ENCODE measurements around the gene PDZD7.

PDZD7 gene

GRCh38 chr10:101018118-101018599 lies 12.8 kb downstream of the PDZD7 start:
- no peak overlapping the region for H3K4me3 ChIP-seq (ENCODE audit: low read length)
- no peak for TF ChIP-seq CTCF (conservative IDR thresholded peaks at IDR 0.05; ENCODE audit: low read length)
- DNase-seq (ENCODE audit: low read depth) = no peak

- no peak for TF ChIP-seq CTCF (conservative IDR thresholded peaks at IDR 0.05; ENCODE audit: low read length)
- DNase-seq (ENCODE audit: low read depth) = no peak
- no peak overlapping the region for H3K4me3 ChIP-seq (ENCODE audit: low read length)
These were observed 14.1 kb downstream of the PDZD7 start for GRCh38 chr10:101016814-101017213.

- H3K4me3 ChIP-seq (ENCODE audit: low read length) = no peak overlapping the region
- no peak for DNase-seq (ENCODE audit: low read depth)
- TF ChIP-seq CTCF (conservative IDR thresholded peaks at IDR 0.05; ENCODE audit: low read length) = no peak
These were observed 15.4 kb downstream of the PDZD7 start for GRCh38 chr10:101015582-101015973.

GRCh38 chr10:101014966-101015581 lies 15.9 kb downstream of the PDZD7 start:
- DNase-seq (ENCODE audit: low read depth) = peak; percentile 88
- no peak overlapping the region for H3K4me3 ChIP-seq (ENCODE audit: low read length)
- TF ChIP-seq CTCF (conservative IDR thresholded peaks at IDR 0.05; ENCODE audit: low read length) = no peak

GRCh38 chr10:101014230-101014884 lies 16.6 kb downstream of the PDZD7 start:
- peak; percentile 94 for TF ChIP-seq CTCF (conservative IDR thresholded peaks at IDR 0.05; ENCODE audit: low read length)
- DNase-seq (ENCODE audit: low read depth) = peak; percentile 47
- no peak overlapping the region for H3K4me3 ChIP-seq (ENCODE audit: low read length)

- no peak for TF ChIP-seq CTCF (conservative IDR thresholded peaks at IDR 0.05; ENCODE audit: low read length)
- no peak for DNase-seq (ENCODE audit: low read depth)
- no peak overlapping the region for H3K4me3 ChIP-seq (ENCODE audit: low read length)
These were observed 17.5 kb downstream of the PDZD7 start for GRCh38 chr10:101013365-101013825.

All from AG10803 (cell line).